ENCODE data around the gene EIF4E3.

The EIF4E3 gene

DNA sequence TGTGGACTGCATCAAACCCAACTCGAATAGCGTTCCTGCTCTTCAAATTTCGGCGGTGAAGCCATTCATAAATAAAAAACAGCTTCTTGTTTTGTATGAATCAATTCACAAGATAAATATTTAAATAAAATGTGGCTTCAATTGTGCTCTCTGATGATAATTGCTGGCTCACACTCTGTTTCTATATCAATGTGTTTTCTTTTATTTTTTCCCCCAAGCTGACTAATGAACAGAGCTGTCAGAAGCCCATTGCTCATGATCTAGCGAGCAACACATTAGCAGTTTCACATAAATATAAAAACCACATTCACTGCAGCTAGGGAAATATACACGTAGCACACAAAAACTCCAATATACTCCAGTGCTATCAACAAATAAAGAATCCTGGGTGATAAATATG is 96.7 kb downstream of the EIF4E3 start:
- H3K4me3 Mint-ChIP-seq, result no peak overlapping the region
- DNase-seq, result no peak
- TF ChIP-seq, protein P1, sequence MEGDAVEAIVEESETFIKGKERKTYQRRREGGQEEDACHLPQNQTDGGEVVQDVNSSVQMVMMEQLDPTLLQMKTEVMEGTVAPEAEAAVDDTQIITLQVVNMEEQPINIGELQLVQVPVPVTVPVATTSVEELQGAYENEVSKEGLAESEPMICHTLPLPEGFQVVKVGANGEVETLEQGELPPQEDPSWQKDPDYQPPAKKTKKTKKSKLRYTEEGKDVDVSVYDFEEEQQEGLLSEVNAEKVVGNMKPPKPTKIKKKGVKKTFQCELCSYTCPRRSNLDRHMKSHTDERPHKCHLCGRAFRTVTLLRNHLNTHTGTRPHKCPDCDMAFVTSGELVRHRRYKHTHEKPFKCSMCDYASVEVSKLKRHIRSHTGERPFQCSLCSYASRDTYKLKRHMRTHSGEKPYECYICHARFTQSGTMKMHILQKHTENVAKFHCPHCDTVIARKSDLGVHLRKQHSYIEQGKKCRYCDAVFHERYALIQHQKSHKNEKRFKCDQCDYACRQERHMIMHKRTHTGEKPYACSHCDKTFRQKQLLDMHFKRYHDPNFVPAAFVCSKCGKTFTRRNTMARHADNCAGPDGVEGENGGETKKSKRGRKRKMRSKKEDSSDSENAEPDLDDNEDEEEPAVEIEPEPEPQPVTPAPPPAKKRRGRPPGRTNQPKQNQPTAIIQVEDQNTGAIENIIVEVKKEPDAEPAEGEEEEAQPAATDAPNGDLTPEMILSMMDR (IDR thresholded peaks at IDR 0.05), result no peak
- no peaks in the 10 kb centered on the region for H3K36me3 Mint-ChIP-seq (ENCODE audit: low read depth)
- H3K4me1 Mint-ChIP-seq, result no peaks in the 10 kb centered on the region
- peaks cover 4% of the 10 kb centered on the region for H3K9me3 Mint-ChIP-seq
- no peak overlapping the region for H3K27ac Mint-ChIP-seq
- H3K27me3 Mint-ChIP-seq (ENCODE audit: low read depth, poor library complexity), result peaks cover 6% of the 10 kb centered on the region

DNA sequence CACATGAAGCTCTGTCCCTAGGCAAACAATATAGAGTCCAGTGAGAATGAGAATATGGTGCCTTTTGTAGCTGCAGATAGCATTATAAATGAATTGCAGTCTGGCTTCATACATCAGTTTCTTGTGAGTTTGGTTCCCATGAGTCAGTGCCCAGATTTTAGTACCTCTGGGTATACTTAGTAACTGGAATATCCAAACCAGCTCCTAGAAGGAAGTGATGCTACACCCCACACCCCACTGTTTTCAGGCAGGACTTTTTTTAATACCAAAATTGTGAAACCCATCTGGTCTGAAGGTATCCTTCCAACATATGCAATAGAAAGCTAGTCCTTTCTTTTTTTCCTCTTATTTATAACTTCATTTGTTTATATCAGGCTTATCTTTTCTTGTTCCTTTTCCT is 99.5 kb downstream of the EIF4E3 start:
- TF ChIP-seq, protein P1 (IDR thresholded peaks at IDR 0.05), result no peak
- peaks cover 12% of the 10 kb centered on the region for H3K27me3 Mint-ChIP-seq (ENCODE audit: low read depth, poor library complexity)
- H3K27ac Mint-ChIP-seq, result no peak overlapping the region
- no peak for DNase-seq
- H3K4me3 Mint-ChIP-seq, result no peak overlapping the region
- no peaks in the 10 kb centered on the region for H3K36me3 Mint-ChIP-seq (ENCODE audit: low read depth)
- H3K4me1 Mint-ChIP-seq, result peaks cover 12% of the 10 kb centered on the region
- H3K9me3 Mint-ChIP-seq, result no peaks in the 10 kb centered on the region
